Muscle of arm (tissue), 12 donors: ENCODE results near the gene LDLRAD3. TPM values are rescaled to one million over a fixed set of nuclear protein-coding genes. Genes with fewer than 3 reads are reported as not detected.

Source experiments
- DNase-seq: peaks from one replicate; pipeline ENCODE4 v3.0.0-alpha.2; 2013
- polyA plus RNA-seq, 12 donors: library from polyadenylated mRNA; unstranded; fragments of 120-200 nt; gene quantifications; one replicate each; pipeline ENCODE4 v1.2.1, GENCODE V29; 2013; ENCODE audit not compliant: insufficient read length in 12 of 12

LDLRAD3 gene
- polyA plus RNA-seq, 12 donors: 18.9 to 29.9 (median 25.4) TPM; not detected in 1

GRCh38 chr11:36210529-36210928 is 266.7 kb downstream of the LDLRAD3 start:
- DNase-seq: no peak

GRCh38 chr11:36211761-36212430 is 268.0 kb downstream of the LDLRAD3 start:
- no peak for DNase-seq

- DNase-seq: no peak
These were observed 268.9 kb downstream of the LDLRAD3 start for GRCh38 chr11:36212564-36213392.

- no peak for DNase-seq
These were observed 269.6 kb downstream of the LDLRAD3 start for GRCh38 chr11:36213393-36213840.

- DNase-seq: no peak
These were observed 270.6 kb downstream of the LDLRAD3 start for GRCh38 chr11:36214480-36214879.

- DNase-seq: no peak
These were observed 271.3 kb downstream of the LDLRAD3 start for GRCh38 chr11:36214976-36215692.

GRCh38 chr11:36215693-36216060 is 271.8 kb downstream of the LDLRAD3 start:
- DNase-seq: no peak

- no peak for DNase-seq
These were observed 272.3 kb downstream of the LDLRAD3 start for GRCh38 chr11:36216061-36216615.

GRCh38 chr11:36218283-36218921 is 274.5 kb downstream of the LDLRAD3 start:
- no peak for DNase-seq

- DNase-seq: no peak
These were observed 276.1 kb downstream of the LDLRAD3 start for GRCh38 chr11:36219996-36220395.

- DNase-seq: no peak
These were observed 279.2 kb downstream of the LDLRAD3 start for GRCh38 chr11:36222831-36223635.

GRCh38 chr11:36224209-36224882 is 280.5 kb downstream of the LDLRAD3 start:
- DNase-seq: no peak

- DNase-seq: no peak
These were observed 283.2 kb downstream of the LDLRAD3 start for GRCh38 chr11:36227044-36227443.

GRCh38 chr11:36228689-36229088 is 284.8 kb downstream of the LDLRAD3 start:
- DNase-seq: no peak

- DNase-seq: no peak
These were observed 285.3 kb downstream of the LDLRAD3 start for GRCh38 chr11:36229091-36229705.

- DNase-seq: no peak
These were observed 287.2 kb downstream of the LDLRAD3 start for GRCh38 chr11:36230779-36231699.

- DNase-seq: peak; percentile 38
These were observed 289.3 kb downstream of the LDLRAD3 start for GRCh38 chr11:36233204-36233603.

- DNase-seq: no peak
These were observed 291.0 kb downstream of the LDLRAD3 start for GRCh38 chr11:36234825-36235224.

GRCh38 chr11:36235750-36236149 is 291.9 kb downstream of the LDLRAD3 start:
- DNase-seq: no peak
